ENCODE results near the gene OR2H1.

OR2H1 gene

GRCh38 chr6:29496961-29497360 is 40.0 kb downstream of the OR2H1 start:
- H3K36me3 ChIP-seq (ENCODE audit: control insufficient read depth in 1 of 2, insufficient read depth in 2 of 2, low read length in 2 of 2), result no peaks in the 10 kb centered on the region
- no peak overlapping the region for H3K27ac ChIP-seq (ENCODE audit: low read length)
- no peaks in the 10 kb centered on the region for H3K27me3 ChIP-seq (ENCODE audit: low read depth, low read length)
- H3K4me1 ChIP-seq (ENCODE audit: control insufficient read depth in 1 of 2, insufficient read depth in 2 of 2, low read length in 2 of 2), result no peaks in the 10 kb centered on the region
- no peak overlapping the region for H3K4me3 ChIP-seq (ENCODE audit: low read depth in 1 of 2, low read length in 2 of 2)
- H3K9me3 ChIP-seq (ENCODE audit: control insufficient read depth in 1 of 2, low read length in 2 of 2), result no peaks in the 10 kb centered on the region

- no peaks in the 10 kb centered on the region for H3K4me1 ChIP-seq (ENCODE audit: control insufficient read depth in 1 of 2, insufficient read depth in 2 of 2, low read length in 2 of 2)
- H3K27me3 ChIP-seq (ENCODE audit: low read depth, low read length), result no peaks in the 10 kb centered on the region
- no peaks in the 10 kb centered on the region for H3K9me3 ChIP-seq (ENCODE audit: control insufficient read depth in 1 of 2, low read length in 2 of 2)
- no peaks in the 10 kb centered on the region for H3K36me3 ChIP-seq (ENCODE audit: control insufficient read depth in 1 of 2, insufficient read depth in 2 of 2, low read length in 2 of 2)
- H3K4me3 ChIP-seq (ENCODE audit: low read depth in 1 of 2, low read length in 2 of 2), result no peak overlapping the region
- no peak overlapping the region for H3K27ac ChIP-seq (ENCODE audit: low read length)
Measured at GRCh38 chr6:29499704-29500103, 42.7 kb downstream of the OR2H1 start.

- Histone ChIP-seq H3K4me1 (ENCODE audit: control insufficient read depth in 1 of 2, insufficient read depth in 2 of 2, low read length in 2 of 2) (no peaks in the 10 kb centered on the region), H3K27me3 (ENCODE audit: low read depth, low read length) (no peaks in the 10 kb centered on the region)
Measured at GRCh38 chr6:29500594-29500993, 43.6 kb downstream of the OR2H1 start.

GRCh38 chr6:29501106-29501505 is 44.2 kb downstream of the OR2H1 start:
- Histone ChIP-seq H3K27me3 (ENCODE audit: low read depth, low read length) (no peaks in the 10 kb centered on the region), H3K9me3 (ENCODE audit: control insufficient read depth in 1 of 2, low read length in 2 of 2) (no peaks in the 10 kb centered on the region), H3K36me3 (ENCODE audit: control insufficient read depth in 1 of 2, insufficient read depth in 2 of 2, low read length in 2 of 2) (no peaks in the 10 kb centered on the region), H3K4me3 (ENCODE audit: low read depth in 1 of 2, low read length in 2 of 2) (no peak overlapping the region), H3K27ac (ENCODE audit: low read length) (no peak overlapping the region), H3K4me1 (ENCODE audit: control insufficient read depth in 1 of 2, insufficient read depth in 2 of 2, low read length in 2 of 2) (no peaks in the 10 kb centered on the region)

More at GRCh38 chr6:29500594-29500993, 43.6 kb downstream of the OR2H1 start:
- Histone ChIP-seq H3K36me3 (ENCODE audit: control insufficient read depth in 1 of 2, insufficient read depth in 2 of 2, low read length in 2 of 2) (no peaks in the 10 kb centered on the region), H3K4me3 (ENCODE audit: low read depth in 1 of 2, low read length in 2 of 2) (no peak overlapping the region), H3K27ac (ENCODE audit: low read length) (no peak overlapping the region), H3K9me3 (ENCODE audit: control insufficient read depth in 1 of 2, low read length in 2 of 2) (no peaks in the 10 kb centered on the region)

GRCh38 chr6:29502181-29502580 is 45.2 kb downstream of the OR2H1 start:
- no peaks in the 10 kb centered on the region for H3K36me3 ChIP-seq (ENCODE audit: control insufficient read depth in 1 of 2, insufficient read depth in 2 of 2, low read length in 2 of 2)
- H3K27ac ChIP-seq (ENCODE audit: low read length), result no peak overlapping the region
- H3K4me1 ChIP-seq (ENCODE audit: control insufficient read depth in 1 of 2, insufficient read depth in 2 of 2, low read length in 2 of 2), result no peaks in the 10 kb centered on the region
- no peaks in the 10 kb centered on the region for H3K9me3 ChIP-seq (ENCODE audit: control insufficient read depth in 1 of 2, low read length in 2 of 2)
- no peak overlapping the region for H3K4me3 ChIP-seq (ENCODE audit: low read depth in 1 of 2, low read length in 2 of 2)
- H3K27me3 ChIP-seq (ENCODE audit: low read depth, low read length), result no peaks in the 10 kb centered on the region

- no peak overlapping the region for H3K4me3 ChIP-seq (ENCODE audit: low read depth in 1 of 2, low read length in 2 of 2)
- no peaks in the 10 kb centered on the region for H3K4me1 ChIP-seq (ENCODE audit: control insufficient read depth in 1 of 2, insufficient read depth in 2 of 2, low read length in 2 of 2)
- H3K27me3 ChIP-seq (ENCODE audit: low read depth, low read length), result no peaks in the 10 kb centered on the region
- H3K36me3 ChIP-seq (ENCODE audit: control insufficient read depth in 1 of 2, insufficient read depth in 2 of 2, low read length in 2 of 2), result no peaks in the 10 kb centered on the region
- H3K9me3 ChIP-seq (ENCODE audit: control insufficient read depth in 1 of 2, low read length in 2 of 2), result no peaks in the 10 kb centered on the region
- H3K27ac ChIP-seq (ENCODE audit: low read length), result no peak overlapping the region
Measured at GRCh38 chr6:29502597-29502996, 45.6 kb downstream of the OR2H1 start.

- Histone ChIP-seq H3K4me1 (ENCODE audit: control insufficient read depth in 1 of 2, insufficient read depth in 2 of 2, low read length in 2 of 2) (no peaks in the 10 kb centered on the region), H3K4me3 (ENCODE audit: low read depth in 1 of 2, low read length in 2 of 2) (no peak overlapping the region), H3K9me3 (ENCODE audit: control insufficient read depth in 1 of 2, low read length in 2 of 2) (no peaks in the 10 kb centered on the region), H3K27ac (ENCODE audit: low read length) (no peak overlapping the region), H3K27me3 (ENCODE audit: low read depth, low read length) (no peaks in the 10 kb centered on the region), H3K36me3 (ENCODE audit: control insufficient read depth in 1 of 2, insufficient read depth in 2 of 2, low read length in 2 of 2) (no peaks in the 10 kb centered on the region)
Measured at GRCh38 chr6:29504961-29505360, 48.0 kb downstream of the OR2H1 start.

GRCh38 chr6:29505808-29506207 is 48.9 kb downstream of the OR2H1 start:
- H3K27ac ChIP-seq (ENCODE audit: low read length), result no peak overlapping the region
- H3K36me3 ChIP-seq (ENCODE audit: control insufficient read depth in 1 of 2, insufficient read depth in 2 of 2, low read length in 2 of 2), result no peaks in the 10 kb centered on the region
- no peaks in the 10 kb centered on the region for H3K27me3 ChIP-seq (ENCODE audit: low read depth, low read length)
- H3K4me3 ChIP-seq (ENCODE audit: low read depth in 1 of 2, low read length in 2 of 2), result no peak overlapping the region
- no peaks in the 10 kb centered on the region for H3K9me3 ChIP-seq (ENCODE audit: control insufficient read depth in 1 of 2, low read length in 2 of 2)
- H3K4me1 ChIP-seq (ENCODE audit: control insufficient read depth in 1 of 2, insufficient read depth in 2 of 2, low read length in 2 of 2), result no peaks in the 10 kb centered on the region

GRCh38 chr6:29506446-29507067 is 49.6 kb downstream of the OR2H1 start:
- Histone ChIP-seq H3K27ac (ENCODE audit: low read length) (no peak overlapping the region), H3K4me1 (ENCODE audit: control insufficient read depth in 1 of 2, insufficient read depth in 2 of 2, low read length in 2 of 2) (no peaks in the 10 kb centered on the region), H3K36me3 (ENCODE audit: control insufficient read depth in 1 of 2, insufficient read depth in 2 of 2, low read length in 2 of 2) (no peaks in the 10 kb centered on the region), H3K27me3 (ENCODE audit: low read depth, low read length) (no peaks in the 10 kb centered on the region), H3K4me3 (ENCODE audit: low read depth in 1 of 2, low read length in 2 of 2) (no peak overlapping the region), H3K9me3 (ENCODE audit: control insufficient read depth in 1 of 2, low read length in 2 of 2) (no peaks in the 10 kb centered on the region)

GRCh38 chr6:29507319-29507718 is 50.4 kb downstream of the OR2H1 start:
- Histone ChIP-seq H3K36me3 (ENCODE audit: control insufficient read depth in 1 of 2, insufficient read depth in 2 of 2, low read length in 2 of 2) (no peaks in the 10 kb centered on the region), H3K4me3 (ENCODE audit: low read depth in 1 of 2, low read length in 2 of 2) (no peak overlapping the region), H3K27me3 (ENCODE audit: low read depth, low read length) (no peaks in the 10 kb centered on the region), H3K4me1 (ENCODE audit: control insufficient read depth in 1 of 2, insufficient read depth in 2 of 2, low read length in 2 of 2) (no peaks in the 10 kb centered on the region), H3K27ac (ENCODE audit: low read length) (no peak overlapping the region), H3K9me3 (ENCODE audit: control insufficient read depth in 1 of 2, low read length in 2 of 2) (no peaks in the 10 kb centered on the region)

GRCh38 chr6:29509239-29509638 is 52.3 kb downstream of the OR2H1 start:
- Histone ChIP-seq H3K27ac (ENCODE audit: low read length) (no peak overlapping the region), H3K4me1 (ENCODE audit: control insufficient read depth in 1 of 2, insufficient read depth in 2 of 2, low read length in 2 of 2) (no peaks in the 10 kb centered on the region), H3K27me3 (ENCODE audit: low read depth, low read length) (no peaks in the 10 kb centered on the region), H3K4me3 (ENCODE audit: low read depth in 1 of 2, low read length in 2 of 2) (no peak overlapping the region), H3K9me3 (ENCODE audit: control insufficient read depth in 1 of 2, low read length in 2 of 2) (no peaks in the 10 kb centered on the region), H3K36me3 (ENCODE audit: control insufficient read depth in 1 of 2, insufficient read depth in 2 of 2, low read length in 2 of 2) (no peaks in the 10 kb centered on the region)

- H3K4me3 ChIP-seq (ENCODE audit: low read depth in 1 of 2, low read length in 2 of 2), result no peak overlapping the region
- no peaks in the 10 kb centered on the region for H3K27me3 ChIP-seq (ENCODE audit: low read depth, low read length)
- no peak overlapping the region for H3K27ac ChIP-seq (ENCODE audit: low read length)
- H3K4me1 ChIP-seq (ENCODE audit: control insufficient read depth in 1 of 2, insufficient read depth in 2 of 2, low read length in 2 of 2), result no peaks in the 10 kb centered on the region
- H3K9me3 ChIP-seq (ENCODE audit: control insufficient read depth in 1 of 2, low read length in 2 of 2), result no peaks in the 10 kb centered on the region
- no peaks in the 10 kb centered on the region for H3K36me3 ChIP-seq (ENCODE audit: control insufficient read depth in 1 of 2, insufficient read depth in 2 of 2, low read length in 2 of 2)
Measured at GRCh38 chr6:29509711-29510110, 52.8 kb downstream of the OR2H1 start.

Measured in muscle layer of duodenum (tissue), 2 donors.